Activated naive CD4-positive, alpha-beta T cell treated with anti-CD3 and anti-CD28 coated beads, Interleukin-2, amount 50 U/mL, for 72 hours (primary cell): ENCODE data around the gene IGFBP3. TPM values are rescaled to one million over a fixed set of nuclear protein-coding genes. Genes with fewer than 3 reads are reported as not detected.
"Not testable (repeated sequence)": the region's sequence is repeated elsewhere in the genome, so short reads cannot be mapped to it uniquely, and the experiment has no call there.

Experiments used
- ATAC-seq, 2 donors: fragments of 150-1000 bp; cut with Tn5 transposase; 2 replicates each; pipeline ENCODE4 v1.10.0; 2021; ENCODE audit warnings: mild to moderate bottlenecking in 2 of 2, moderate library complexity in 2 of 2
- DNase-seq, 2 donors: peaks; one replicate each; pipeline ENCODE4 v3.0.0; 2021 to 2022; ENCODE audit warnings: low spot score in 2 of 2
- H3K27ac Mint-ChIP-seq, 2 donors: one replicate each; pipeline ENCODE4 v1.8.0; 2022; ENCODE audit warnings: mild to moderate bottlenecking in 2 of 2, mixed read lengths in 2 of 2
- H3K36me3 Mint-ChIP-seq, 2 donors: one replicate each; pipeline ENCODE4 v1.8.0; 2022; ENCODE audit warnings: mixed read lengths in 2 of 2
- H3K9me3 Mint-ChIP-seq, 2 donors: one replicate each; pipeline ENCODE4 v1.8.0; 2022; ENCODE audit warnings: mixed read lengths in 2 of 2
- total RNA-seq, 2 donors: library from RNA; stranded (reverse); gene quantifications; one replicate each; pipeline ENCODE4 v1.2.3, GENCODE V29; 2022

IGFBP3 gene
- total RNA-seq = under 1 TPM in 1 of 2 donors, not detected in 1; 0.31 TPM

GRCh38 chr7:45920502-45921380 is at the start of gene IGFBP3:
Gene IGFBP3, minus strand, starts transcription at chr7:45921272. Its CDS starts 132 bp downstream, at chr7:45921140.
- DNase-seq = no peak
- H3K27ac Mint-ChIP-seq = no peak within 1 kb of the TSS
- peak; percentile 41 to 57 for ATAC-seq

DNA sequence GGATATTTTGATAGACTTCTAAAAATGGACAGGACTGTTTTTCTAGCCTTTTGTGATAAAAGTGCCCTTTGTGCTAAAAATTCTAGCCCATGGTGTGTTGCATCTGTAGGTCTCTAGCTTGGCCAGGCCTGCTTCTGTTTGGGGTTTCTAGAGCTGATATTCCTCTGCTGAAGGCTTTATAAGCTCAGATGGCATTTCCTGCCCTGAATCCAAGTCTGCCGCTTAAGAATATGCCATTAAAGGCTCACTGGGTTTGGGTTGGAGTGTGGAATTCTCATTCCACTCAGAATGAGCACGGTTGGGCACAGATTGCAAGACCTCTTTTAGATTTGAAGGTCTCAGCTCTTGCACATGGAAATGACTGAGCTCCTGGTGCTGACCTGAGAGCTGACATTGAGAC is 49.4 kb upstream of the IGFBP3 start:
- DNase-seq (no peak), ATAC-seq (no peak)
- H3K36me3 Mint-ChIP-seq = peaks cover 0 to 9% of the 10 kb centered on the region in 2 donors
- H3K9me3 Mint-ChIP-seq = peaks cover 0 to 4% of the 10 kb centered on the region in 2 donors
- no peak overlapping the region for H3K27ac Mint-ChIP-seq

More at GRCh38 chr7:45920502-45921380, at the start of gene IGFBP3:
- Mint-ChIP-seq H3K36me3 (peaks cover 0 to 5% of the 10 kb centered on the region in 2 donors), H3K9me3 (no peaks in the 10 kb centered on the region)

GRCh38 chr7:45969940-45970339 is 48.9 kb upstream of the IGFBP3 start:
- ATAC-seq (no peak), DNase-seq (no peak)
- Mint-ChIP-seq H3K9me3 (peaks cover 0 to 4% of the 10 kb centered on the region in 2 donors), H3K36me3 (peaks cover 0 to 9% of the 10 kb centered on the region in 2 donors), H3K27ac (no peak overlapping the region)

- Mint-ChIP-seq H3K27ac (no peak overlapping the region), H3K36me3 (peaks cover 0 to 9% of the 10 kb centered on the region in 2 donors), H3K9me3 (no peaks in the 10 kb centered on the region)
- DNase-seq (no peak), ATAC-seq (no peak)
These were observed 47.9 kb upstream of the IGFBP3 start for GRCh38 chr7:45968856-45969541.

DNA sequence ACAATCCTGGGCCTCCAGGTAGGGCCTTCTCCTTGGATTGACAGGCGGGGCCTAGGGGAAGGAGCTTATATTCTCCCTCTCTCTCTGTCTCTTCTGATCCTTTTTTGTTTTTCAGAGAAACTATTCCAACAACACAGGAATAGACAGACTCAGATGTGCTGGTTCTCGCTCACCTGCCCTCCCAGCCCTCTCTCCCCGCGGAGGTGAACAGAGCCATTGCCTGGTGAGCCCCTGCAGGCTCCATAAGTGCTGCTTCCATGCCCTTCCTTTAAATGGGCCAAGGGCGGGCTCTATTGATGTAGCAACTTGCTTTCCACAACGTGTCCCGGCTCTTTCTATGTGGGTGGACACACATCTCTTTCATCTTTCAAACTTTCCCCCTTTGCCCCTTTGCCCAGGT is 47.2 kb upstream of the IGFBP3 start:
- H3K36me3 Mint-ChIP-seq = peaks cover 0 to 9% of the 10 kb centered on the region in 2 donors
- DNase-seq (no peak), ATAC-seq (no peak)
- peak overlapping the region; percentile 43 to 85 for H3K27ac Mint-ChIP-seq
- no peaks in the 10 kb centered on the region for H3K9me3 Mint-ChIP-seq

- no peak overlapping the region for H3K27ac Mint-ChIP-seq
- DNase-seq (no peak), ATAC-seq (no peak)
- H3K36me3 Mint-ChIP-seq = peaks cover 0 to 9% of the 10 kb centered on the region in 2 donors
- H3K9me3 Mint-ChIP-seq = no peaks in the 10 kb centered on the region
These were observed 46.6 kb upstream of the IGFBP3 start for GRCh38 chr7:45967591-45968157.

DNA sequence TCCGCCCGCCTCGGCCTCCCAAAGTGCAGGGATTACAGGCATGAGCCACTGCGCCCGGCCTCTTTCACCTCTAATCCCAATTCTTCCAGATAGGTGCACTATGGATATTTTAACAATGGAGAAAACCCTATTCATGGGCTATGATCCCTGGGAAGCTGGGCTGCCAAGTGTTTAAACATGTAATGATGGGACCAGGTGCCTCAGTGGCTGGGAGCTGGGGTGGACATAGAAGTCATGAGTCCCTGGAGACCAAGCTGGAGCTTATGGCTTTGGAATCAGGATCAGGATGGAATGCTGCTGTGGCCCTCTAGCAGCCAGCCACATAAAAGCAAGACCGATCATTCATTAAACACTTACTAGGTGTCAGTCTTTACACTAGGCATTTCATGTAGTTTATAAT is 41.8 kb upstream of the IGFBP3 start:
- H3K9me3 Mint-ChIP-seq = no peaks in the 10 kb centered on the region
- ATAC-seq = no peak
- H3K27ac Mint-ChIP-seq = no peak overlapping the region
- no peak for DNase-seq
- peaks cover 0 to 8% of the 10 kb centered on the region in 2 donors for H3K36me3 Mint-ChIP-seq

- no peak overlapping the region for H3K27ac Mint-ChIP-seq
- peaks cover 0 to 14% of the 10 kb centered on the region in 2 donors for H3K36me3 Mint-ChIP-seq
- no peak for DNase-seq
- ATAC-seq = no peak
- peaks cover 0 to 3% of the 10 kb centered on the region in 2 donors for H3K9me3 Mint-ChIP-seq
These were observed 36.6 kb upstream of the IGFBP3 start for GRCh38 chr7:45957721-45958120.

DNA sequence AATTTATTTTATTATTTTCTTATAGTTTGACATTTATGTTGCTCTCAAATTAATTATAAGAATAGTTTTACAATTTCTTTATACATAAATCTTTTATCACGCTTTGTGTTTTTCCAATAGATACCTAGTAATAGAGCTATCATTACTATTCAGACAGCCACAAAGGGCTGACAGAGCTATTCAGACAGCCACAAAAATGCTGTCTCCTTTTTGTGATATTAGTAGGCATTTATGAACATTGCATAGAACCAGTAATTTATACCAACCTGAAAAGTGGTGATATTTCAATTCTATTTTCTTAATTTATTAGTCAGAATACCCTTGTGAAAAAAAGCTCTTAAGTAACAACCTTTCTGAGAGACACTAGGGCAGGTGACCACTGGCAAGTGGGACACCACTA is 34.2 kb upstream of the IGFBP3 start:
- ATAC-seq (no peak), DNase-seq (no peak)
- no peak overlapping the region for H3K27ac Mint-ChIP-seq
- peaks cover 3 to 10% of the 10 kb centered on the region in 2 donors for H3K36me3 Mint-ChIP-seq
- peaks cover 4 to 5% of the 10 kb centered on the region in 2 donors for H3K9me3 Mint-ChIP-seq

- peaks cover 10 to 11% of the 10 kb centered on the region in 2 donors for H3K36me3 Mint-ChIP-seq
These were observed 32.0 kb upstream of the IGFBP3 start for GRCh38 chr7:45953055-45953454.

DNA sequence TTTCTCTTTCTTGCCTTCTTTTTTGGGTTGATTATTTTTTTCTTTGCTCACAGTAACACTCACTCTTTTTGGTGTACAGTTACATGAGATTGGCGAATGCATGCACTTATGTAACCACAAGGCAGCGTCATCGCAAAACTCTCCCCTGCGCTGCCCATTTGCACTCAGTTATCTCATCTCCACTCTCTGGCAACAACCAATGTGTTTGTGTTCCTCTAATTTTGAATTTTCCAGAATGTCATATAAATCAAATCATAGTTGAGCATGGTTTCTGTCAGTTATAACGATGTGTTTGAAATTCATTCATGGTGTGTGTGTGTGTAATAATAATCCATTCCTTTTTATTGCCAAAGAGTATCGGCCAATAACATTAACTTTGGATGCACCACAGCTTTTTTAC is 23.0 kb upstream of the IGFBP3 start:
- H3K9me3 Mint-ChIP-seq = peaks cover 5% of the 10 kb centered on the region in 2 donors
- DNase-seq = no peak
- H3K36me3 Mint-ChIP-seq = peaks cover 5 to 6% of the 10 kb centered on the region in 2 donors
- no peak overlapping the region for H3K27ac Mint-ChIP-seq
- no peak for ATAC-seq

More at GRCh38 chr7:45953055-45953454, 32.0 kb upstream of the IGFBP3 start:
- not testable (repeated sequence) for H3K9me3 Mint-ChIP-seq, DNase-seq, ATAC-seq, H3K27ac Mint-ChIP-seq

DNA sequence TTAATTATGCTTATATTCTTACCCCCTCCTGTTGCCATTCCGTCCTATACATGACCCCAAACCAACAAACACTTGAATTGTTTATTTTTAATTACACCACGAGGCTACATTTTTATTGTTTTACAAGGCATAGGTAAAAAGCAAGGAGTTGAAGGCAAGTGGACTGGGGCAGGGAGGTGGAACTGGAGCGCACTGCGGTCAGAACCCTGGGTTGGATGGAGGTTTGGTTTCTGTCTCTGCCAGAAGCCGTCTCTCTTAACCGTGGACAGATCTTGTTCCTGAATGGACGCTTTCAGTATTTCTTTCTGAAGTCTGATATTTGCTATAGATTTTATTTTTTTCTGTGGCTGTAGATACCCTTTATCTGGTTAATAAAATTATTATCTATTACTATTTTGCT is 19.9 kb upstream of the IGFBP3 start:
- peaks cover 5 to 7% of the 10 kb centered on the region in 2 donors for H3K36me3 Mint-ChIP-seq
- H3K27ac Mint-ChIP-seq = peak overlapping the region in 1 of 2 donors; percentile 48
- no peak for DNase-seq
- peak; percentile 7 to 56 for ATAC-seq
- H3K9me3 Mint-ChIP-seq = peaks cover 5% of the 10 kb centered on the region in 2 donors

GRCh38 chr7:45940237-45940781 is 19.2 kb upstream of the IGFBP3 start:
- H3K27ac Mint-ChIP-seq = peak overlapping the region; percentile 48 to 65
- not testable (repeated sequence) for H3K36me3 Mint-ChIP-seq, H3K9me3 Mint-ChIP-seq
- peak; percentile 66 to 81 for ATAC-seq
- DNase-seq = peak in 1 of 2 donors; percentile 67

- Mint-ChIP-seq H3K9me3 (peaks cover 5% of the 10 kb centered on the region in 2 donors), H3K36me3 (peaks cover 5 to 7% of the 10 kb centered on the region in 2 donors), H3K27ac (peak overlapping the region; percentile 32 to 65)
- DNase-seq (no peak), ATAC-seq (no peak)
These were observed 18.5 kb upstream of the IGFBP3 start for GRCh38 chr7:45939574-45939973.

DNA sequence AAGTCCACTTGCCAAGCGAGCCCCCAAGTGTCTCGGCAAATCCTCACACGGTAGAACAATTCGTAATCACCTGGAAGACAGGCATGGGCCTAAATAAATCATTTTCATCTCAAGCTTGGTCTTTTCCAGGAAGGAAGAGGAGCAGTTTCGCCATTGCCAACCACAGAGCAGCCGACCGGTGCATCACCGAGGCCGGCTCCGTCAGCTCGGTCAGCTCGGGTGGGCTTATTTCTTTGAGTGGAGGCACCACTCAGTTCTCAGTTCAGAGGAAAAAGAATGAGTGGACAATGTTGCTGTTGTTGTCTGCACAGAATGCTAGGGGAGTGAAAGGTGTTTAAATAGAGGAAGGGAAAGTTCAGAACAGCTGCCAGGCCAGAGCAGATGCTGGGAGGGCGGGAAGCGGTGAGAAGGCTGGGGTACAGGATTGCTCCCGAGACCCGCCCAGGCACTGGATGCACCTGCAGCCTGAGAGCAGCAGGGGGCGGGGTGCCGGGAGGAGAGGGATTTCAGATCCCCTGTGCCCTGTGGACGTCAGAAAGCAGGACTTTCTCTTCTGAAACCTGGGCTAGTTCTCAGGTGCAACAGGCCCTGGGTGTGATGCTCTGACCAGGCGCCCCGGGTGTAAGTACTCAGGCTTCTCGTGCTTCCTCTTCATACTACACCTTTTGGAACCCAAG is 17.7 kb upstream of the IGFBP3 start:
- Mint-ChIP-seq H3K9me3 (peaks cover 5% of the 10 kb centered on the region in 2 donors), H3K27ac (no peak overlapping the region), H3K36me3 (peaks cover 5 to 7% of the 10 kb centered on the region in 2 donors)
- ATAC-seq (no peak), DNase-seq (no peak)

- ATAC-seq = no peak
- Mint-ChIP-seq H3K36me3 (peaks cover 5 to 7% of the 10 kb centered on the region in 2 donors), H3K27ac (no peak overlapping the region), H3K9me3 (peaks cover 5% of the 10 kb centered on the region in 2 donors)
- no peak for DNase-seq
These were observed 16.8 kb upstream of the IGFBP3 start for GRCh38 chr7:45937862-45938261.
